ENCODE measurements around the gene ZKSCAN3.
"Not testable (repeated sequence)": the region's sequence is repeated elsewhere in the genome, so short reads cannot be mapped to it uniquely, and the experiment has no call there.

The ZKSCAN3 gene

GRCh38 chr6:28371706-28372451 lies 22.1 kb downstream of the ZKSCAN3 start:
- in situ Hi-C loops (cut with HindIII; ENCODE audit: low sequenced_read_pairs), result no loop called here

- in situ Hi-C loops (cut with HindIII; ENCODE audit: low sequenced_read_pairs), result no loop called here
Measured at GRCh38 chr6:28373925-28374324, 24.2 kb downstream of the ZKSCAN3 start.

GRCh38 chr6:28377879-28378278 lies 28.1 kb downstream of the ZKSCAN3 start:
- in situ Hi-C loops (cut with HindIII; ENCODE audit: low sequenced_read_pairs), result no loop called here

- in situ Hi-C loops (cut with HindIII; ENCODE audit: low sequenced_read_pairs), result no loop called here
Measured at GRCh38 chr6:28378644-28379043, 28.9 kb downstream of the ZKSCAN3 start.

- in situ Hi-C loops (cut with HindIII; ENCODE audit: low sequenced_read_pairs), result loop anchor here (5.0 kb wide), 1 partner anchor 128 kb away; the partner anchor contains the start of gene ZKSCAN4
Measured at GRCh38 chr6:28380381-28380780, 30.6 kb downstream of the ZKSCAN3 start.

GRCh38 chr6:28383235-28384142 lies 33.7 kb downstream of the ZKSCAN3 start:
- in situ Hi-C loops (cut with HindIII; ENCODE audit: low sequenced_read_pairs), result loop anchor here (5.0 kb wide), 1 partner anchor 131 kb away; the partner anchor contains the start of gene ZKSCAN4

- in situ Hi-C loops (cut with HindIII; ENCODE audit: low sequenced_read_pairs), result loop anchor here (5.0 kb wide), 1 partner anchor 132 kb away; the partner anchor contains the start of gene ZKSCAN4
Measured at GRCh38 chr6:28384143-28384533, 34.4 kb downstream of the ZKSCAN3 start.

GRCh38 chr6:28390688-28391087 lies 40.9 kb downstream of the ZKSCAN3 start:
- in situ Hi-C loops (cut with HindIII; ENCODE audit: low sequenced_read_pairs), result no loop called here

- in situ Hi-C loops (cut with HindIII; ENCODE audit: low sequenced_read_pairs), result no loop called here
Measured at GRCh38 chr6:28393912-28394662, 44.3 kb downstream of the ZKSCAN3 start.

GRCh38 chr6:28395918-28396317 lies 46.2 kb downstream of the ZKSCAN3 start:
- in situ Hi-C loops (cut with HindIII; ENCODE audit: low sequenced_read_pairs), result no loop called here

GRCh38 chr6:28399350-28400121 lies 49.8 kb downstream of the ZKSCAN3 start, which contains the start of gene ZSCAN12:
Gene ZSCAN12 (minus strand): TSS chr6:28399747. CDS start chr6:28398405, 1,342 bp downstream.
- in situ Hi-C loops (cut with HindIII; ENCODE audit: low sequenced_read_pairs), result no loop called here

GRCh38 chr6:28400122-28400451 lies 50.3 kb downstream of the ZKSCAN3 start:
- in situ Hi-C loops (cut with HindIII; ENCODE audit: low sequenced_read_pairs), result no loop called here

GRCh38 chr6:28401172-28401571 lies 51.4 kb downstream of the ZKSCAN3 start:
- in situ Hi-C loops (cut with HindIII; ENCODE audit: low sequenced_read_pairs), result no loop called here

GRCh38 chr6:28402197-28402596 lies 52.5 kb downstream of the ZKSCAN3 start:
- in situ Hi-C loops (cut with HindIII; ENCODE audit: low sequenced_read_pairs), result no loop called here

GRCh38 chr6:28403923-28404322 lies 54.2 kb downstream of the ZKSCAN3 start:
- in situ Hi-C loops (cut with HindIII; ENCODE audit: low sequenced_read_pairs), result not testable (repeated sequence)

- in situ Hi-C loops (cut with HindIII; ENCODE audit: low sequenced_read_pairs), result no loop called here
Measured at GRCh38 chr6:28407401-28407800, 57.7 kb downstream of the ZKSCAN3 start.

GRCh38 chr6:28408076-28408802 lies 58.5 kb downstream of the ZKSCAN3 start:
- in situ Hi-C loops (cut with HindIII; ENCODE audit: low sequenced_read_pairs), result no loop called here

GRCh38 chr6:28410767-28411166 lies 61.0 kb downstream of the ZKSCAN3 start:
- in situ Hi-C loops (cut with HindIII; ENCODE audit: low sequenced_read_pairs), result no loop called here

- in situ Hi-C loops (cut with HindIII; ENCODE audit: low sequenced_read_pairs), result no loop called here
Measured at GRCh38 chr6:28413681-28414080, 63.9 kb downstream of the ZKSCAN3 start.
